Osteocyte (in vitro differentiated cells): ENCODE data around the gene CIB4. TPM values are rescaled to one million over a fixed set of nuclear protein-coding genes. Genes with fewer than 3 reads are reported as not detected.

Source experiments
- DNase-seq: peaks from one replicate; pipeline ENCODE4 v3.0.0; 2021; ENCODE audit warnings: mixed read lengths; ENCODE audit not compliant: unreplicated experiment; ENCODE audit errors: extremely low spot score
- H3K27ac Mint-ChIP-seq: one replicate; pipeline ENCODE4 v1.8.0; 2021; ENCODE audit warnings: mild to moderate bottlenecking, mixed read lengths; ENCODE audit not compliant: unreplicated experiment
- H3K27me3 Mint-ChIP-seq: one replicate; pipeline ENCODE4 v1.8.0; 2021; ENCODE audit warnings: mixed read lengths; ENCODE audit not compliant: unreplicated experiment
- H3K36me3 Mint-ChIP-seq: one replicate; pipeline ENCODE4 v1.8.0; 2021; ENCODE audit warnings: mixed read lengths; ENCODE audit not compliant: unreplicated experiment
- H3K4me1 Mint-ChIP-seq: one replicate; pipeline ENCODE4 v1.8.0; 2021; ENCODE audit warnings: mixed read lengths; ENCODE audit not compliant: unreplicated experiment
- H3K4me3 Mint-ChIP-seq: one replicate; pipeline ENCODE4 v1.8.0; 2021; ENCODE audit warnings: mild to moderate bottlenecking, moderate library complexity, mixed read lengths; ENCODE audit not compliant: unreplicated experiment
- H3K9me3 Mint-ChIP-seq: one replicate; pipeline ENCODE4 v1.8.0; 2021; ENCODE audit warnings: mixed read lengths; ENCODE audit not compliant: unreplicated experiment
- total RNA-seq: library from RNA; stranded (reverse); gene quantifications from 2 replicates; pipeline ENCODE4 v1.2.1, GENCODE V29; 2021
- TF ChIP-seq, protein P1 (sequence below): fragments of 200-600 bp; sonication (generic); IDR thresholded peaks from 2 replicates; pipeline ENCODE4 v1.5.0; 2021; ENCODE audit warnings: antibody characterized with exemption, mild to moderate bottlenecking, moderate library complexity

The CIB4 gene
- total RNA-seq, 1 donor from 2014 or later: not detected

GRCh38 chr2:26534865-26535662, 106.1 kb downstream of the CIB4 start:
- Mint-ChIP-seq H3K36me3 (no peaks in the 10 kb centered on the region), H3K4me1 (peaks cover 7% of the 10 kb centered on the region), H3K4me3 (no peak overlapping the region), H3K27me3 (peaks cover 9% of the 10 kb centered on the region), H3K9me3 (no peaks in the 10 kb centered on the region), H3K27ac (no peak overlapping the region)
- no peak for DNase-seq
- TF ChIP-seq, protein P1, sequence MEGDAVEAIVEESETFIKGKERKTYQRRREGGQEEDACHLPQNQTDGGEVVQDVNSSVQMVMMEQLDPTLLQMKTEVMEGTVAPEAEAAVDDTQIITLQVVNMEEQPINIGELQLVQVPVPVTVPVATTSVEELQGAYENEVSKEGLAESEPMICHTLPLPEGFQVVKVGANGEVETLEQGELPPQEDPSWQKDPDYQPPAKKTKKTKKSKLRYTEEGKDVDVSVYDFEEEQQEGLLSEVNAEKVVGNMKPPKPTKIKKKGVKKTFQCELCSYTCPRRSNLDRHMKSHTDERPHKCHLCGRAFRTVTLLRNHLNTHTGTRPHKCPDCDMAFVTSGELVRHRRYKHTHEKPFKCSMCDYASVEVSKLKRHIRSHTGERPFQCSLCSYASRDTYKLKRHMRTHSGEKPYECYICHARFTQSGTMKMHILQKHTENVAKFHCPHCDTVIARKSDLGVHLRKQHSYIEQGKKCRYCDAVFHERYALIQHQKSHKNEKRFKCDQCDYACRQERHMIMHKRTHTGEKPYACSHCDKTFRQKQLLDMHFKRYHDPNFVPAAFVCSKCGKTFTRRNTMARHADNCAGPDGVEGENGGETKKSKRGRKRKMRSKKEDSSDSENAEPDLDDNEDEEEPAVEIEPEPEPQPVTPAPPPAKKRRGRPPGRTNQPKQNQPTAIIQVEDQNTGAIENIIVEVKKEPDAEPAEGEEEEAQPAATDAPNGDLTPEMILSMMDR: no peak

GRCh38 chr2:26534098-26534864, 106.9 kb downstream of the CIB4 start:
- peaks cover 7% of the 10 kb centered on the region for H3K4me1 Mint-ChIP-seq
- TF ChIP-seq, protein P1: no peak
- no peak overlapping the region for H3K4me3 Mint-ChIP-seq
- no peaks in the 10 kb centered on the region for H3K36me3 Mint-ChIP-seq
- H3K27ac Mint-ChIP-seq: no peak overlapping the region
- no peaks in the 10 kb centered on the region for H3K9me3 Mint-ChIP-seq
- peaks cover 9% of the 10 kb centered on the region for H3K27me3 Mint-ChIP-seq
- DNase-seq: no peak

DNA sequence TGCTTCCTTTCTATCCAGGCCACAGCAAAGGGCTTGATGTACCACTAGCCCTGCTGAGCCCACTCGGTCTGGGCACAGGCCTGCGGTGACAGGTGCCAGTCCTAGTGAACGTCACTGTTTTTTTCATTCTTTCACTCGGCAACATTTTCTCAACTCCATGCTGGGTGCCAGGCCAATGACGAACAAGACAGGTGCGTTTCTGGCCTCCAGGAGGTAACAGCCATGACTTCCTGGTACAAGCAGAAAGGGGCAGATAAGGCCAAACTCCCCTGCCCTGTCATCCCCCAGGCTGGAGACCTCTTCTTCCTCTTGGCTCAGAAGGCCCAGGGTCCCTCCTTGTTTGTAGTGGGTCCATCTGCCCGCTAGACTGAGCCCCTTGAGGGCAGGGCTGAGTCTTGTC, 107.5 kb downstream of the CIB4 start:
- peaks cover 7% of the 10 kb centered on the region for H3K4me1 Mint-ChIP-seq
- peaks cover 9% of the 10 kb centered on the region for H3K27me3 Mint-ChIP-seq
- TF ChIP-seq, protein P1: no peak
- no peak overlapping the region for H3K4me3 Mint-ChIP-seq
- DNase-seq: no peak
- no peaks in the 10 kb centered on the region for H3K36me3 Mint-ChIP-seq
- H3K27ac Mint-ChIP-seq: no peak overlapping the region
- H3K9me3 Mint-ChIP-seq: no peaks in the 10 kb centered on the region

GRCh38 chr2:26532301-26533250, 108.6 kb downstream of the CIB4 start:
- DNase-seq: no peak
- no peak overlapping the region for H3K27ac Mint-ChIP-seq
- no peaks in the 10 kb centered on the region for H3K9me3 Mint-ChIP-seq
- peaks cover 7% of the 10 kb centered on the region for H3K4me1 Mint-ChIP-seq
- no peak overlapping the region for H3K4me3 Mint-ChIP-seq
- peaks cover 9% of the 10 kb centered on the region for H3K27me3 Mint-ChIP-seq
- TF ChIP-seq, protein P1: no peak
- H3K36me3 Mint-ChIP-seq: no peaks in the 10 kb centered on the region

Other genes with a start within 250 kb of the CIB4 start
- gene DRC1, start 239.4 kb downstream of the CIB4 start, total RNA-seq: not detected in 2 replicates
- gene OTOF, start 163.2 kb downstream of the CIB4 start, total RNA-seq: not detected in 2 replicates
- gene KCNK3, start 51.4 kb upstream of the CIB4 start, total RNA-seq: 8.5 and 10.1 TPM in 2 replicates
- 40.5 and 46.4 TPM in 2 replicates for gene SLC35F6, start 122.9 kb upstream of the CIB4 start, total RNA-seq
- gene CENPA, start 144.7 kb upstream of the CIB4 start, total RNA-seq: 4.6 and 5.1 TPM in 2 replicates
- gene DPYSL5, start 206.8 kb upstream of the CIB4 start, total RNA-seq: 0.11 TPM in 1 of 2 replicates, not detected in the other